T-cell (primary cell): ENCODE measurements around the gene VCP. TPM values are rescaled to one million over a fixed set of nuclear protein-coding genes. Genes with fewer than 3 reads are reported as not detected.
"Not testable (repeated sequence)": the region's sequence is repeated elsewhere in the genome, so short reads cannot be mapped to it uniquely, and the experiment has no call there.

ENCODE experiments used
- ATAC-seq, 4 experiments: fragments of 200-7000 bp in 3 of 4; fragments of 150-1000 bp in 1 of 4; cut with Tn5 transposase; replicated peaks in 1 of 4; 1 replicate in 3 of 4; 2 replicates in 1 of 4; pipeline ENCODE4 v1.10.0; 2021; ENCODE audit warnings: moderate library complexity in 3 of 4, mild to moderate bottlenecking in 2 of 4, moderate number of reproducible peaks in 1 of 4
- CTCF ChIA-PET, 2 donors: fragments of 300-600 bp; sonication (Branson Sonifier 250); formaldehyde crosslinking; loops; one replicate each; lab custom pipeline; 2022; ENCODE audit warnings: antibody characterized with exemption in 2 of 2; lab: Charles Lee
- POLR2A ChIA-PET, 2 donors: fragments of 300-600 bp; sonication (Branson Sonifier 250); formaldehyde crosslinking; loops; one replicate each; lab custom pipeline; 2022; ENCODE audit warnings: antibody characterized with exemption in 2 of 2; lab: Charles Lee
- DNase-seq, 35 experiments: peaks; one replicate each; pipeline versions ENCODE4 v3.0.0 to v3.0.0-alpha.2; 2013 to 2023
- H3K27ac ChIP-seq: one replicate; pipeline ENCODE4 v1.5.1; 2013; ENCODE audit warnings: low read length
- H3K27me3 ChIP-seq, 2 experiments: replicated peaks in 1 of 2; 1 replicate in 1 of 2; 2 replicates in 1 of 2; pipeline versions ENCODE4 v1.6.1 to v1.7.0; 2013; ENCODE audit warnings: low read length in 1 of 2, mixed read lengths in 1 of 2; ENCODE audit not compliant: control insufficient read depth in 2 of 2, insufficient read depth in 2 of 2; ENCODE audit errors: extremely low read depth in 1 of 2
- H3K36me3 ChIP-seq, 2 donors: 1 replicate in 1 of 2; 2 replicates in 1 of 2; pipeline versions ENCODE4 v1.6.1 to v1.7.0; 2013; ENCODE audit warnings: low read length in 1 of 2; ENCODE audit not compliant: control insufficient read depth in 2 of 2, insufficient read depth in 1 of 2; ENCODE audit errors: extremely low read depth in 1 of 2
- H3K4me1 ChIP-seq, 2 experiments: 1 replicate in 1 of 2; 2 replicates in 1 of 2; pipeline versions ENCODE4 v1.6.1 to v1.7.0; 2013; ENCODE audit warnings: low read length in 2 of 2, mixed read lengths in 1 of 2; ENCODE audit not compliant: insufficient read depth in 2 of 2, control insufficient read depth in 1 of 2; ENCODE audit errors: extremely low read depth in 1 of 2
- H3K4me3 ChIP-seq, 2 donors: 1 replicate in 1 of 2; 2 replicates in 1 of 2; pipeline versions ENCODE4 v1.5.1 to v1.7.0; 2013; ENCODE audit warnings: mild to moderate bottlenecking in 2 of 2, low read length in 1 of 2, moderate library complexity in 1 of 2; ENCODE audit not compliant: control insufficient read depth in 1 of 2; ENCODE audit errors: extremely low read depth in 1 of 2
- H3K9me3 ChIP-seq: 2 replicates; pipeline ENCODE4 v1.7.0; 2013
- H3K27ac Mint-ChIP-seq, 2 donors: one replicate each; pipeline ENCODE4 v1.8.0; 2020 to 2021; ENCODE audit warnings: mild to moderate bottlenecking in 2 of 2, mixed read lengths in 2 of 2
- H3K27me3 Mint-ChIP-seq, 2 donors: one replicate each; pipeline ENCODE4 v1.8.0; 2021 to 2022; ENCODE audit warnings: mixed read lengths in 2 of 2
- H3K36me3 Mint-ChIP-seq: one replicate; pipeline ENCODE4 v1.8.0; 2021; ENCODE audit warnings: mixed read lengths
- H3K4me1 Mint-ChIP-seq, 3 donors: one replicate each; pipeline ENCODE4 v1.8.0; 2020 to 2022; ENCODE audit warnings: mixed read lengths in 3 of 3, mild to moderate bottlenecking in 1 of 3
- H3K4me3 Mint-ChIP-seq, 3 donors: one replicate each; pipeline ENCODE4 v1.8.0; 2020 to 2022; ENCODE audit warnings: mild to moderate bottlenecking in 3 of 3, mixed read lengths in 3 of 3, moderate library complexity in 3 of 3
- H3K9me3 Mint-ChIP-seq, 3 donors: one replicate each; pipeline ENCODE4 v1.8.0; 2020 to 2022; ENCODE audit warnings: mixed read lengths in 3 of 3
- WGBS: methylation state at CpG from one replicate; pipeline ENCODE4 v1.1.5; 2013; ENCODE audit warnings: missing lambda C conversion rate; ENCODE audit not compliant: insufficient coverage; 5-methylcytosine and 5-hydroxymethylcytosine counted together
- total RNA-seq, 35 experiments: library from RNA in 6 of 35; stranded (reverse) in 6 of 35; fragments of 120-200 nt in 1 of 35; gene quantifications; one replicate each; pipeline versions ENCODE4 v1.2.1 to v1.2.4 and lab custom pipeline; 2013 to 2026

Gene VCP
- total RNA-seq, 5 donors from 2014 or later (not counting 1 experiment from before 2014, with no cell fraction given) = 141 to 232 (median 167) TPM

- Mint-ChIP-seq H3K9me3 (no peaks in the 10 kb centered on the region), H3K27ac (peak overlapping the region in 1 of 2 donors; percentile 13), H3K27me3 (no peaks in the 10 kb centered on the region), H3K36me3 (peaks cover 18% of the 10 kb centered on the region), H3K4me3 (no peak overlapping the region), H3K4me1 (peaks cover 8 to 34% (median 20%) of the 10 kb centered on the region in 3 donors)
- H3K4me3 ChIP-seq = no peak overlapping the region
- H3K27me3 ChIP-seq = no peaks in the 10 kb centered on the region
- H3K9me3 ChIP-seq = no peaks in the 10 kb centered on the region
- no peak for DNase-seq
- WGBS = no CpG with 5 or more reads among the region's 1 CpG
- no peak overlapping the region for H3K27ac ChIP-seq
- POLR2A ChIA-PET = interaction anchor here in 1 of 2 donors (0.7 kb wide), 1 partner anchor 49 kb away, joined by 5 read pairs; no protein-coding TSS in a partner anchor
- CTCF ChIA-PET = interaction anchor here (0.7 to 1.6 kb wide), 4 partner anchors 23 to 763 kb away, joined by 3 to 8 read pairs (median 4); no protein-coding TSS in a partner anchor
- no peak for ATAC-seq
- peaks cover 3% of the 10 kb centered on the region in 2 experiments for H3K4me1 ChIP-seq
- H3K36me3 ChIP-seq = no peaks in the 10 kb centered on the region
Measured at GRCh38 chr9:35027860-35028259, 44.6 kb downstream of the VCP start.

DNA sequence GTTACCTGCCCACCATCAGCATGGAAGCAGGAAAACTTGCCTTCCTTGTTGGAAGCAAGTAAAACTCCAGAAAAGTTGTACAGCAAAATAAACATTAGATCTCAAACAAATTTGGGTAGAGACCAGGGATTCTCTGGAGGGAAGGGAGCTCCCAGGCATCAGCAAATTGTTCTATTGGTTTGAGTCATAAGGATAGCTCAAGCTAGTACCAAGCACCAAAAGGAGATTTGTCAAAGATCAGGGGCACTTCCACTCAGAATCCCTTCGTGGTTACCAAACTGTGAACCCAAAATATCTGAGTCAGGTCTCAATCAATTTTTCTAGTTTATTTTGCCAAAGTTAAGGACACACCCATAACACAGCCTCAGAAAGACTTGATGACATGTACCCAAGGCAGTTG lies 45.1 kb downstream of the VCP start:
- H3K36me3 ChIP-seq = no peaks in the 10 kb centered on the region
- ChIA-PET CTCF (interaction anchor here (0.7 to 1.6 kb wide), 5 partner anchors 24 to 1379 kb away, joined by 3 to 8 read pairs (median 3); no protein-coding TSS in a partner anchor), POLR2A (no interaction called here)
- no peak overlapping the region for H3K4me3 ChIP-seq
- Mint-ChIP-seq H3K27me3 (no peaks in the 10 kb centered on the region), H3K4me1 (peaks cover 8 to 34% (median 20%) of the 10 kb centered on the region in 3 donors), H3K27ac (no peak overlapping the region), H3K4me3 (no peak overlapping the region), H3K9me3 (no peaks in the 10 kb centered on the region), H3K36me3 (peaks cover 18% of the 10 kb centered on the region)
- no peak overlapping the region for H3K27ac ChIP-seq
- no CpG with 5 or more reads among the region's 1 CpG for WGBS
- DNase-seq (no peak), ATAC-seq (no peak)
- peaks cover 3% of the 10 kb centered on the region in 2 experiments for H3K4me1 ChIP-seq
- H3K9me3 ChIP-seq = no peaks in the 10 kb centered on the region
- H3K27me3 ChIP-seq = no peaks in the 10 kb centered on the region

- H3K27ac ChIP-seq = no peak overlapping the region
Measured at GRCh38 chr9:35026671-35027070, 45.8 kb downstream of the VCP start.

GRCh38 chr9:35023443-35023842 lies 49.0 kb downstream of the VCP start:
- Mint-ChIP-seq H3K4me1 (peaks cover 8 to 27% (median 20%) of the 10 kb centered on the region in 3 donors), H3K36me3 (peaks cover 28% of the 10 kb centered on the region)
- not testable (repeated sequence) for H3K36me3 ChIP-seq, H3K4me1 ChIP-seq, H3K9me3 Mint-ChIP-seq, H3K9me3 ChIP-seq, H3K27me3 ChIP-seq, H3K4me3 ChIP-seq, H3K27ac ChIP-seq, H3K27ac Mint-ChIP-seq, DNase-seq, H3K4me3 Mint-ChIP-seq, H3K27me3 Mint-ChIP-seq, ATAC-seq
- 18% methylated on average over 5 of the region's 5 CpGs for WGBS
- ChIA-PET POLR2A (interaction anchor here in 1 of 2 donors (0.6 kb wide), 1 partner anchor 274 kb away, joined by 10 read pairs; no protein-coding TSS in a partner anchor), CTCF (interaction anchor here in 1 of 2 donors (0.6 kb wide), 1 partner anchor 10 kb away, joined by 3 read pairs; no protein-coding TSS in a partner anchor)

More at GRCh38 chr9:35026671-35027070, 45.8 kb downstream of the VCP start:
- H3K36me3 ChIP-seq = no peaks in the 10 kb centered on the region
- peaks cover 24% of the 10 kb centered on the region for H3K36me3 Mint-ChIP-seq
- no peaks in the 10 kb centered on the region for H3K9me3 Mint-ChIP-seq
- no peak overlapping the region for H3K27ac Mint-ChIP-seq
- H3K27me3 ChIP-seq = no peaks in the 10 kb centered on the region
- no peak overlapping the region for H3K4me3 ChIP-seq
- no peaks in the 10 kb centered on the region for H3K27me3 Mint-ChIP-seq
- ATAC-seq (no peak), DNase-seq (no peak)
- WGBS = no CpG with 5 or more reads among the region's 3 CpGs
- H3K4me3 Mint-ChIP-seq = no peak overlapping the region
- H3K4me1 Mint-ChIP-seq = peaks cover 8 to 34% (median 20%) of the 10 kb centered on the region in 3 donors
- ChIA-PET POLR2A (interaction anchor here in 1 of 2 donors (0.6 to 0.7 kb wide), 2 partner anchors 593 to 935 kb away, joined by 4 read pairs; no protein-coding TSS in a partner anchor), CTCF (interaction anchor here (0.7 to 1.6 kb wide), 2 partner anchors 127 to 1380 kb away, joined by 3 to 6 read pairs; no protein-coding TSS in a partner anchor)
- peaks cover 3% of the 10 kb centered on the region in 2 experiments for H3K4me1 ChIP-seq
- H3K9me3 ChIP-seq = no peaks in the 10 kb centered on the region

DNA sequence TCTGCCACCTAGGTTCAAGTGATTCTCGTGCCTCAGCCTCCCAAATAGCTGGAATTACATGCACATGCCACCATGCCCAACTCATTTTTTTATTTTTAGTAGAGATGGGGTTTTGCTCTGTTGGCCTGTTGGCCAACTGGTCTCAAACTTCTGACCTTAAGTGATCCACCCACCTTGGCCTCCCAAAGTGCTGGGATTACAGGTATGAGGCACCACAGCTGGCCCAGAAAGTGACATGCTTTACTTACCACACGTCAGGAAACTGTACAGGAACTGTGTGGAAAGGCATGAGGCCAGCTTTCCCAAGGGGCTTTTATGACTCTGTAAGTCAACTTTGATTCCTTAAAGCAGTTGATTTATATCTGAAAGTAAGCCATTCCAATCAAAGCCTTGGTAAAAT lies 57.9 kb downstream of the VCP start:
- peaks cover 11 to 18% (median 11%) of the 10 kb centered on the region in 3 donors for H3K9me3 Mint-ChIP-seq
- Histone ChIP-seq H3K27ac (no peak overlapping the region), H3K4me1 (peaks cover 4 to 5% of the 10 kb centered on the region in 2 experiments), H3K4me3 (no peak overlapping the region), H3K9me3 (peaks cover 6% of the 10 kb centered on the region), H3K27me3 (no peaks in the 10 kb centered on the region), H3K36me3 (no peaks in the 10 kb centered on the region)
- ChIA-PET POLR2A (interaction anchor here in 1 of 2 donors (0.7 kb wide), 1 partner anchor 27 kb away, joined by 3 read pairs; no protein-coding TSS in a partner anchor), CTCF (no interaction called here)
- H3K27me3 Mint-ChIP-seq = no peaks in the 10 kb centered on the region
- ATAC-seq (no peak), DNase-seq (no peak)
- H3K36me3 Mint-ChIP-seq = peaks cover 33% of the 10 kb centered on the region
- H3K4me3 Mint-ChIP-seq = no peak overlapping the region
- no peak overlapping the region for H3K27ac Mint-ChIP-seq
- H3K4me1 Mint-ChIP-seq = peaks cover 7 to 8% (median 8%) of the 10 kb centered on the region in 3 donors
- no CpG with 5 or more reads among the region's 2 CpGs for WGBS

GRCh38 chr9:35010351-35010958 lies 62.0 kb downstream of the VCP start:
- ATAC-seq = no peak
- peaks cover 47% of the 10 kb centered on the region for H3K36me3 Mint-ChIP-seq
- H3K9me3 Mint-ChIP-seq = peaks cover 11 to 18% (median 11%) of the 10 kb centered on the region in 3 donors
- H3K27ac Mint-ChIP-seq = no peak overlapping the region
- Histone ChIP-seq H3K4me3 (no peak overlapping the region), H3K36me3 (no peaks in the 10 kb centered on the region), H3K27me3 (no peaks in the 10 kb centered on the region), H3K4me1 (peaks cover 4 to 5% of the 10 kb centered on the region in 2 experiments), H3K27ac (no peak overlapping the region), H3K9me3 (peaks cover 6% of the 10 kb centered on the region)
- no peaks in the 10 kb centered on the region for H3K27me3 Mint-ChIP-seq
- no peak for DNase-seq
- H3K4me3 Mint-ChIP-seq = no peak overlapping the region
- CTCF ChIA-PET = no interaction called here
- POLR2A ChIA-PET = interaction anchor here in 1 of 2 donors (0.5 kb wide), 1 partner anchor 884 kb away, joined by 3 read pairs; the partner anchor contains the start of gene DCAF12
- peaks cover 7 to 8% (median 8%) of the 10 kb centered on the region in 3 donors for H3K4me1 Mint-ChIP-seq
- WGBS = 100% methylated on average over 1 of the region's 3 CpGs
